Ovary (tissue), 9 donors: ENCODE results near the gene MUC5AC. TPM values are rescaled to one million over a fixed set of nuclear protein-coding genes. Genes with fewer than 3 reads are reported as not detected.

ENCODE experiments used
- DNase-seq, 5 donors: peaks; one replicate each; pipeline ENCODE4 v3.0.0-alpha.2; 2019 to 2020
- H3K27ac ChIP-seq, 2 donors: fragments of 200-600 bp; one replicate each; pipeline versions ENCODE4 v1.5.1 to v1.8.0; 2019 to 2022
- H3K27me3 ChIP-seq: fragments of 200-600 bp; one replicate; pipeline ENCODE4 v1.8.0; 2022
- H3K36me3 ChIP-seq: fragments of 200-600 bp; sonication (generic); one replicate; pipeline ENCODE4 v1.5.1; 2019
- H3K4me1 ChIP-seq: one replicate; pipeline ENCODE4 v1.8.1; 2013; ENCODE audit warnings: mild to moderate bottlenecking, moderate library complexity; ENCODE audit not compliant: insufficient read depth
- H3K4me3 ChIP-seq: fragments of 200-600 bp; sonication (generic); one replicate; pipeline ENCODE4 v1.5.1; 2017
- H3K9me3 ChIP-seq, 2 donors: fragments of 200-600 bp in 1 of 2; sonication (generic) in 1 of 2; one replicate each; pipeline versions ENCODE4 v1.5.1 to v1.8.1; 2013 to 2019; ENCODE audit warnings: mild to moderate bottlenecking in 1 of 2, moderate library complexity in 1 of 2
- CTCF ChIP-seq, 3 donors: fragments of 450-650 bp in 2 of 3; fragments of 200-600 bp in 1 of 3; IDR thresholded peaks; one replicate each; pipeline versions ENCODE4 v1.5.1 to v1.8.0; 2016 to 2022; ENCODE audit warnings: antibody characterized with exemption in 3 of 3, mild to moderate bottlenecking in 1 of 3
- EP300 ChIP-seq: sonication (generic); formaldehyde crosslinking; IDR thresholded peaks from one replicate; pipeline ENCODE4 v1.6.1; 2017; ENCODE audit warnings: antibody characterized with exemption
- POLR2A ChIP-seq: fragments of 450-650 bp; IDR thresholded peaks from one replicate; pipeline ENCODE4 v1.6.1; 2017; ENCODE audit warnings: antibody characterized with exemption, mild to moderate bottlenecking, moderate library complexity
- WGBS, 3 donors: extraction: QIAGEN DNeasy Blood & Tissue Kit in 1 of 3; methylation state at CpG; one replicate each; pipeline versions ENCODE4 v1.1.5 to v1.1.7; 2013 to 2017; 5-methylcytosine and 5-hydroxymethylcytosine counted together
- intact Hi-C, 4 donors: fragments of 100-400 bp; cut with DNase I; formaldehyde crosslinking; loops; one replicate each; pipeline versions ENCODE4 v1.11.0 to v1.15.1; 2022 to 2023
- polyA plus RNA-seq, 2 donors: library from polyadenylated mRNA; stranded (reverse); fragments of 200-250 nt in 1 of 2; fragments of 350-450 nt in 1 of 2; fragmentation: Illumina TruSeq in 1 of 2; extraction: RNeasy Lipid Tissue Mini Kit (QIAGEN cat#74804) in 1 of 2; gene quantifications; one replicate each; pipeline ENCODE4 v1.2.3, GENCODE V29; 2013 to 2014
- total RNA-seq, 7 donors: library from RNA; depleted of rRNA in 2 of 7; stranded (reverse); fragments of >200 nt in 2 of 7; fragmentation: NEBNext Ultra II Directional in 3 of 7; extraction: Animal tissue kit (Norgen Biotek cat#: 25700) in 3 of 7; gene quantifications; one replicate each; pipeline versions ENCODE4 v1.1.0 to v1.2.4, GENCODE V29; 2016 to 2023
- donor health status: DM: no; HTN: no; CAD: no; lungs with moderate emphysema.
- donor health status: DM: no; HTN: no; CAD: no.
- donor health status: Bipolar disorder and iron deficiency.
- donor health status: DM: yes; HTN: yes; CAD: no.
- donor health status: DM: no; HTN: no; CAD: no.
- donor health status: DM: yes; HTN: yes; CAD: no.

Gene MUC5AC
- total and polyA plus RNA-seq, 9 donors, result 0.03 TPM; not detected in 8

- Histone ChIP-seq H3K4me3 (no peak overlapping the region), H3K9me3 (no peaks in the 10 kb centered on the region), H3K36me3 (no peaks in the 10 kb centered on the region), H3K27me3 (no peaks in the 10 kb centered on the region), H3K27ac (no peak overlapping the region), H3K4me1 (no peaks in the 10 kb centered on the region)
- no peak for TF ChIP-seq EP300
- TF ChIP-seq CTCF (IDR thresholded peaks at IDR 0.05), result no peak
- TF ChIP-seq POLR2A, result no peak
- peak in 1 of 5 donors; percentile 17 for DNase-seq
- intact Hi-C loops, result no loop called here
- 65 to 81% (median 78%) methylated on average over 27 to 30 of the region's 30 CpGs for WGBS, 3 donors
These were observed 75.1 kb downstream of the MUC5AC start for GRCh38 chr11:1232883-1233321.

GRCh38 chr11:1233351-1234053 is 75.7 kb downstream of the MUC5AC start:
- DNase-seq, result peak in 1 of 5 donors; percentile 6

GRCh38 chr11:1234054-1234720 is 76.4 kb downstream of the MUC5AC start:
- WGBS, 3 donors, result 61 to 74% (median 63%) methylated on average over 15 to 22 of the region's 22 CpGs

More at GRCh38 chr11:1233351-1234053, 75.7 kb downstream of the MUC5AC start:
- no peak for TF ChIP-seq EP300
- TF ChIP-seq POLR2A, result no peak
- no peak for TF ChIP-seq CTCF (IDR thresholded peaks at IDR 0.05)
- Histone ChIP-seq H3K4me3 (no peak overlapping the region), H3K27ac (no peak overlapping the region), H3K27me3 (no peaks in the 10 kb centered on the region), H3K36me3 (no peaks in the 10 kb centered on the region), H3K4me1 (no peaks in the 10 kb centered on the region), H3K9me3 (no peaks in the 10 kb centered on the region)
- 67 to 73% (median 70%) methylated on average over 17 to 21 of the region's 21 CpGs for WGBS, 3 donors
- intact Hi-C loops, result no loop called here

More at GRCh38 chr11:1234054-1234720, 76.4 kb downstream of the MUC5AC start:
- H3K27me3 ChIP-seq, result no peaks in the 10 kb centered on the region
- H3K27ac ChIP-seq, result no peak overlapping the region
- H3K4me3 ChIP-seq, result no peak overlapping the region
- intact Hi-C loops, result no loop called here
- H3K4me1 ChIP-seq, result no peaks in the 10 kb centered on the region
- DNase-seq, result peak in 1 of 5 donors; percentile 7
- TF ChIP-seq EP300 (no peak), POLR2A (no peak), CTCF (IDR thresholded peaks at IDR 0.05) (no peak)
- no peaks in the 10 kb centered on the region for H3K36me3 ChIP-seq
- H3K9me3 ChIP-seq, result no peaks in the 10 kb centered on the region
